Adrenal gland (tissue), 12 donors: Measurements from ENCODE around the gene CAMK2D. TPM values are rescaled to one million over a fixed set of nuclear protein-coding genes. Genes with fewer than 3 reads are reported as not detected.

Experiments
- DNase-seq, 7 donors: peaks; one replicate each; pipeline ENCODE4 v3.0.0-alpha.2; 2019 to 2020
- H3K27ac ChIP-seq, 5 donors: fragments of 200-600 bp; sonication (generic) in 4 of 5; 1 replicate in 3 of 5; 2 replicates in 2 of 5; pipeline versions ENCODE4 v1.5.1 to v1.8.0; 2016 to 2020; ENCODE audit warnings: mild to moderate bottlenecking in 1 of 5
- H3K27me3 ChIP-seq: fragments of 200-600 bp; 2 replicates; pipeline ENCODE4 v1.8.0; 2021
- H3K36me3 ChIP-seq, 2 donors: fragments of 200-600 bp; replicated peaks in 1 of 2; 1 replicate in 1 of 2; 2 replicates in 1 of 2; pipeline versions ENCODE4 v1.5.1 to v1.8.0; 2018 to 2022
- H3K4me1 ChIP-seq, 2 donors: fragments of 200-600 bp; replicated peaks in 1 of 2; 1 replicate in 1 of 2; 2 replicates in 1 of 2; pipeline versions ENCODE4 v1.5.1 to v1.8.0; 2018 to 2021
- H3K4me3 ChIP-seq, 4 donors: fragments of 200-600 bp; sonication (generic) in 3 of 4; one replicate each; pipeline ENCODE4 v1.5.1; 2016 to 2018
- H3K9me3 ChIP-seq, 3 donors: fragments of 200-600 bp; sonication (generic) in 1 of 3; replicated peaks in 1 of 3; 1 replicate in 2 of 3; 2 replicates in 1 of 3; pipeline versions ENCODE4 v1.5.1 to v1.8.0; 2016 to 2021
- CTCF ChIP-seq, 6 experiments: fragments of 450-650 bp in 4 of 6; fragments of 200-600 bp in 2 of 6; sonication (generic) in 1 of 6; IDR thresholded peaks; 1 replicate in 5 of 6; 2 replicates in 1 of 6; pipeline versions ENCODE4 v1.5.1 to v1.8.0; 2016 to 2021; ENCODE audit warnings: antibody characterized with exemption in 6 of 6, mild to moderate bottlenecking in 2 of 6, moderate library complexity in 1 of 6
- POLR2A ChIP-seq, 2 donors: fragments of 450-650 bp; IDR thresholded peaks; one replicate each; pipeline ENCODE4 v1.6.1; 2017; ENCODE audit warnings: antibody characterized with exemption in 2 of 2, mild to moderate bottlenecking in 2 of 2, moderate library complexity in 1 of 2
- WGBS, 4 donors: extraction: QIAGEN DNeasy Blood & Tissue Kit in 2 of 4; methylation state at CpG; one replicate each; pipeline versions ENCODE4 v1.1.5 to v1.1.7; 2013 to 2017; 5-methylcytosine and 5-hydroxymethylcytosine counted together
- intact Hi-C, 2 donors: fragments of 100-400 bp; cut with DNase I; formaldehyde crosslinking; loops; one replicate each; pipeline versions ENCODE4 v1.14.1 to v1.15.0; 2022 to 2023
- polyA plus RNA-seq, 3 donors: library from polyadenylated mRNA; stranded (reverse); fragments of 200-250 nt in 2 of 3; fragments of 350-450 nt in 1 of 3; fragmentation: Illumina TruSeq in 1 of 3; extraction: RNeasy Lipid Tissue Mini Kit (QIAGEN cat#74804) in 1 of 3; gene quantifications; one replicate each; pipeline ENCODE4 v1.2.3, GENCODE V29; 2013 to 2014
- small RNA-seq, 2 donors: library from RNA; depleted of rRNA; stranded (forward); fragments of <200 nt; gene quantifications; one replicate each; pipeline ENCODE3, GENCODE V24; 2016
- total RNA-seq, 9 donors: library from RNA; depleted of rRNA in 4 of 9; stranded (reverse); fragments of >200 nt in 4 of 9; fragments of 120-200 nt in 1 of 9; fragmentation: NEBNext Ultra II Directional in 1 of 9; extraction: Animal tissue kit (Norgen Biotek cat#: 25700) in 1 of 9; gene quantifications; one replicate each; pipeline versions ENCODE4 v1.1.0 to v1.2.4, GENCODE V29; 2013 to 2023
- donor health status: healthy with polysubstance abuse.
- donor health status: Bipolar disorder and iron deficiency.
- donor health status: DM: yes; HTN: yes; CAD: no.
- donor health status: DM: no; HTN: no; CAD: no.
- donor health status: DM: no; HTN: no; CAD: no.
- donor health status: DM: yes; HTN: yes; CAD: no.

The CAMK2D gene
- total and polyA plus RNA-seq, 12 donors, result 7.6 to 83.9 (median 33.6) TPM

- DNase-seq, result no peak
- Histone ChIP-seq H3K4me3 (no peak overlapping the region), H3K27ac (no peak overlapping the region), H3K36me3 (no peaks in the 10 kb centered on the region), H3K4me1 (no peaks in the 10 kb centered on the region), H3K9me3 (no peaks in the 10 kb centered on the region), H3K27me3 (no peaks in the 10 kb centered on the region)
- TF ChIP-seq CTCF (IDR thresholded peaks at IDR 0.05), result no peak
- TF ChIP-seq POLR2A (IDR thresholded peaks at IDR 0.05), result no peak
- 85 to 92% (median 88%) methylated on average over 7 of the region's 7 CpGs for WGBS, 4 donors
- intact Hi-C loops, result no loop called here
Measured at GRCh38 chr4:113405874-113406722, 355.4 kb downstream of the CAMK2D start.

GRCh38 chr4:113404841-113405240 lies 356.7 kb downstream of the CAMK2D start:
- no peaks in the 10 kb centered on the region for H3K4me1 ChIP-seq
- WGBS, 4 donors, result 60 to 71% (median 66%) methylated on average over 2 of the region's 2 CpGs
- no peaks in the 10 kb centered on the region for H3K27me3 ChIP-seq
- no peak for DNase-seq
- intact Hi-C loops, result no loop called here
- TF ChIP-seq POLR2A (IDR thresholded peaks at IDR 0.05) (no peak), CTCF (IDR thresholded peaks at IDR 0.05) (no peak)
- H3K27ac ChIP-seq, result no peak overlapping the region
- no peaks in the 10 kb centered on the region for H3K9me3 ChIP-seq
- no peaks in the 10 kb centered on the region for H3K36me3 ChIP-seq
- H3K4me3 ChIP-seq, result no peak overlapping the region

- WGBS, 4 donors, result 83 to 95% (median 90%) methylated on average over 3 to 4 of the region's 4 CpGs
- intact Hi-C loops, result no loop called here
- Histone ChIP-seq H3K4me1 (no peaks in the 10 kb centered on the region), H3K36me3 (no peaks in the 10 kb centered on the region), H3K27me3 (no peaks in the 10 kb centered on the region), H3K4me3 (no peak overlapping the region), H3K9me3 (no peaks in the 10 kb centered on the region), H3K27ac (no peak overlapping the region)
- DNase-seq, result no peak
- TF ChIP-seq POLR2A (IDR thresholded peaks at IDR 0.05) (no peak), CTCF (IDR thresholded peaks at IDR 0.05) (no peak)
Measured at GRCh38 chr4:113404167-113404571, 357.4 kb downstream of the CAMK2D start.

Small RNA genes lying within 50 kb of the gene (small RNA-seq; reads per million reads assigned to genes)
- gene RN7SL184P (0 reads per million in 2 donors), gene RNU1-138P (0 reads per million in 2 donors)

Other genes starting within 250 kb of the CAMK2D start
- gene ARSJ, start 217.9 kb upstream of the CAMK2D start, total RNA-seq, result 1 to 10 TPM in 7 of 9 donors, under 1 TPM in 2; 0.60 to 6.1 (median 3.7) TPM
- gene ARSJ, start 217.9 kb upstream of the CAMK2D start, polyA plus RNA-seq, result 1 to 10 TPM in 1 of 3 donors, under 1 TPM in 2; 0.48 to 2.5 (median 0.81) TPM